DOHH2 (cell line): ENCODE measurements around the gene MILR1.

Source experiments
- CTCF ChIP-seq: fragments of 200-600 bp; sonication (generic); IDR thresholded peaks from one replicate; pipeline ENCODE4 v1.5.1; 2014; ENCODE audit warnings: antibody characterized with exemption, mild to moderate bottlenecking, low read depth, low read length; ENCODE audit not compliant: poor library complexity, severe bottlenecking
- EZH2phosphoT487 ChIP-seq: fragments of 200-600 bp; sonication (generic); IDR thresholded peaks from 2 replicates; pipeline ENCODE4 v1.6.1; 2017; ENCODE audit warnings: borderline replicate concordance, mild to moderate bottlenecking, antibody characterized with exemption, low read length, moderate library complexity, mixed read lengths

- TF ChIP-seq CTCF (no peak), EZH2phosphoT487 (no peak)
Observed at GRCh38 chr17:64470625-64471024, 21.7 kb downstream of the MILR1 start.
